Panc1 (cell line): ENCODE measurements around the gene CCN2. TPM values are rescaled to one million over a fixed set of nuclear protein-coding genes. Genes with fewer than 3 reads are reported as not detected.
A peak's percentile ranks its signal among the peaks of the same experiment; 100 is the strongest.

Experiments
- ATAC-seq: fragments of 200-7000 bp; cut with Tn5 transposase; 2 replicates; pipeline ENCODE4 v1.9.1; 2020; ENCODE audit warnings: mild to moderate bottlenecking, moderate library complexity
- BruUV-seq: library from RNA; stranded (reverse); fragments of 400-500 nt; replicated peaks from 2 replicates; lab custom pipeline; 2021; lab: Mats Ljungman, UMichigan
- CTCF ChIA-PET: fragments of 300-600 bp; sonication (Branson Sonifier 250); formaldehyde crosslinking; loops from one replicate; lab custom pipeline; 2022; ENCODE audit warnings: antibody characterized with exemption; lab: Charles Lee
- POLR2A ChIA-PET: fragments of 300-600 bp; sonication (Branson Sonifier 250); formaldehyde crosslinking; loops from one replicate; lab custom pipeline; 2022; ENCODE audit warnings: antibody characterized with exemption; lab: Charles Lee
- DNase-seq: peaks from one replicate; pipeline ENCODE4 v3.0.0-alpha.2; 2010; ENCODE audit warnings: low read depth, low spot score
- H3K27ac ChIP-seq: 2 replicates; pipeline ENCODE4 v1.5.1; 2011; ENCODE audit warnings: mild to moderate bottlenecking, low read length, inconsistent platforms
- H3K27me3 ChIP-seq: fragments of 200-500 bp; sonication (Bioruptor generic); 2 replicates; pipeline ENCODE4 v1.6.0; 2014; ENCODE audit warnings: low read length, inconsistent platforms; ENCODE audit not compliant: control insufficient read depth, insufficient read depth
- H3K36me3 ChIP-seq: fragments of 200-500 bp; sonication (Bioruptor generic); 2 replicates; pipeline ENCODE4 v1.5.1; 2014; ENCODE audit warnings: inconsistent platforms, mild to moderate bottlenecking, low read length, moderate library complexity; ENCODE audit not compliant: control insufficient read depth, insufficient read depth
- H3K4me1 ChIP-seq: 2 replicates; pipeline ENCODE4 v1.5.1; 2011; ENCODE audit warnings: inconsistent platforms, mild to moderate bottlenecking, low read length, moderate library complexity; ENCODE audit not compliant: control insufficient read depth, insufficient read depth
- H3K4me3 ChIP-seq, 2 experiments: 2 replicates each; pipeline ENCODE4 v1.5.1; 2011 to 2012; ENCODE audit warnings: low read depth in 2 of 2, low read length in 2 of 2, mild to moderate bottlenecking in 2 of 2, inconsistent platforms in 1 of 2, moderate library complexity in 1 of 2
- H3K9me3 ChIP-seq: fragments of 200-500 bp; sonication (Bioruptor generic); 2 replicates; pipeline ENCODE4 v1.5.1; 2014; ENCODE audit warnings: low read depth, mild to moderate bottlenecking, inconsistent platforms, low read length, moderate library complexity; ENCODE audit not compliant: control insufficient read depth, insufficient read depth
- CTCF ChIP-seq: fragments of 450-650 bp; IDR thresholded peaks from 2 replicates; pipeline ENCODE4 v1.5.1; 2017; ENCODE audit warnings: mild to moderate bottlenecking
- POLR2AphosphoS5 ChIP-seq: IDR thresholded peaks from 2 replicates; pipeline ENCODE4 v1.6.1; 2012; ENCODE audit warnings: mild to moderate bottlenecking, low read depth, low read length, moderate library complexity
- REST ChIP-seq, 2 experiments: IDR thresholded peaks; 2 replicates each; pipeline ENCODE4 v1.6.1; 2011 to 2012; ENCODE audit warnings: low read depth in 2 of 2, control low read depth in 1 of 2, low read length in 1 of 2, mild to moderate bottlenecking in 1 of 2, moderate library complexity in 1 of 2; ENCODE audit not compliant: insufficient read depth in 1 of 2
- SIN3A ChIP-seq: IDR thresholded peaks from 2 replicates; pipeline ENCODE4 v1.6.1; 2012; ENCODE audit warnings: low read depth, mild to moderate bottlenecking, low read length, moderate library complexity, borderline replicate concordance; ENCODE audit not compliant: insufficient read depth
- TCF7L2 ChIP-seq: IDR thresholded peaks from 2 replicates; pipeline ENCODE4 v1.6.1; 2011; ENCODE audit warnings: mild to moderate bottlenecking, low read depth, low read length, inconsistent platforms
- in situ Hi-C: cut with HindIII; loops from 2 replicates; pipeline ENCODE4 v1.10.0; 2016; ENCODE audit warnings: low sequenced_read_pairs, low pct_unique_long_range_greater_than_20kb
- intact Hi-C: fragments of 100-400 bp; cut with micrococcal nuclease; formaldehyde crosslinking; loops from one replicate; pipeline ENCODE4 v1.10.0; 2022; ENCODE audit not compliant: unreplicated experiment
- total RNA-seq: library from RNA; stranded (reverse); gene quantifications from one replicate; pipeline ENCODE4 v1.2.1, GENCODE V29; 2021; ENCODE audit not compliant: unreplicated experiment

Gene CCN2
- total RNA-seq, 1 experiment from 2014 or later, result 155 TPM

- CTCF ChIA-PET, result no interaction called here
- in situ Hi-C loops, result no loop called here
- DNase-seq, result no peak
- TF ChIP-seq POLR2AphosphoS5 (no peak), SIN3A (no peak), CTCF (no peak), TCF7L2 (no peak), REST (IDR thresholded peaks at IDR 0.05; ENCODE audit: insufficient read depth in 1 of 2, low read depth in 2 of 2, low read length in 1 of 2) (no peak)
- no peaks in the 10 kb centered on the region for H3K4me1 ChIP-seq
- H3K4me3 ChIP-seq, result no peak overlapping the region
- H3K27ac ChIP-seq, result no peak overlapping the region
- BruUV-seq, result no TSS peak
- POLR2A ChIA-PET, result no interaction called here
- no peak for ATAC-seq
- H3K27me3 ChIP-seq, result no peaks in the 10 kb centered on the region
- H3K36me3 ChIP-seq, result no peaks in the 10 kb centered on the region
- no peaks in the 10 kb centered on the region for H3K9me3 ChIP-seq
- intact Hi-C loops, result no loop called here
Observed at GRCh38 chr6:131997429-131998153, 46.4 kb upstream of the CCN2 start.

GRCh38 chr6:131995917-131996316, 44.7 kb upstream of the CCN2 start:
- POLR2A ChIA-PET, result no interaction called here
- CTCF ChIA-PET, result no interaction called here
- DNase-seq (peak; percentile 81), ATAC-seq (peak; percentile 65)
- no peak overlapping the region for H3K4me3 ChIP-seq
- H3K4me1 ChIP-seq, result no peaks in the 10 kb centered on the region
- intact Hi-C loops, result no loop called here
- no peaks in the 10 kb centered on the region for H3K9me3 ChIP-seq
- no TSS peak for BruUV-seq
- H3K36me3 ChIP-seq, result no peaks in the 10 kb centered on the region
- in situ Hi-C loops, result no loop called here
- no peak overlapping the region for H3K27ac ChIP-seq
- TF ChIP-seq REST (IDR thresholded peaks at IDR 0.05; ENCODE audit: insufficient read depth in 1 of 2, low read depth in 2 of 2, low read length in 1 of 2) (no peak), SIN3A (no peak), POLR2AphosphoS5 (no peak), TCF7L2 (no peak), CTCF (no peak)
- no peaks in the 10 kb centered on the region for H3K27me3 ChIP-seq
